Vagina (tissue), 2 donors: ENCODE results near the gene CREBBP. TPM values are rescaled to one million over a fixed set of nuclear protein-coding genes. Genes with fewer than 3 reads are reported as not detected.

Experiments
- DNase-seq, 2 donors: peaks; one replicate each; pipeline ENCODE4 v3.0.0-alpha.2; 2017; ENCODE audit errors: extremely low spot score in 2 of 2
- H3K27ac ChIP-seq: fragments of 200-600 bp; sonication (generic); one replicate; pipeline ENCODE4 v1.5.1; 2019
- H3K27me3 ChIP-seq: fragments of 200-600 bp; sonication (generic); one replicate; pipeline ENCODE4 v1.5.1; 2019
- H3K36me3 ChIP-seq, 2 donors: fragments of 200-600 bp; sonication (generic); one replicate each; pipeline ENCODE4 v1.5.1; 2017 to 2019
- H3K4me1 ChIP-seq: fragments of 200-600 bp; sonication (generic); one replicate; pipeline ENCODE4 v1.5.1; 2019
- H3K4me3 ChIP-seq, 2 donors: fragments of 200-600 bp; sonication (generic); 1 replicate in 1 of 2; 2 replicates in 1 of 2; pipeline ENCODE4 v1.5.1; 2016 to 2019
- H3K9me3 ChIP-seq: fragments of 200-600 bp; sonication (generic); one replicate; pipeline ENCODE4 v1.5.1; 2019
- CTCF ChIP-seq, 3 experiments: fragments of 450-650 bp in 2 of 3; fragments of 200-600 bp in 1 of 3; sonication (generic) in 1 of 3; IDR thresholded peaks; one replicate each; pipeline ENCODE4 v1.5.1; 2017 to 2019; ENCODE audit warnings: antibody characterized with exemption in 3 of 3, mild to moderate bottlenecking in 2 of 3, moderate library complexity in 2 of 3
- POLR2A ChIP-seq, 2 donors: fragments of 450-650 bp; IDR thresholded peaks; one replicate each; pipeline ENCODE4 v1.6.1; 2017; ENCODE audit warnings: antibody characterized with exemption in 2 of 2, mild to moderate bottlenecking in 2 of 2, moderate library complexity in 2 of 2
- POLR2AphosphoS5 ChIP-seq, 2 donors: sonication (generic); formaldehyde crosslinking; IDR thresholded peaks; one replicate each; pipeline ENCODE4 v1.9.0; 2017; ENCODE audit warnings: antibody characterized with exemption in 2 of 2, mild to moderate bottlenecking in 2 of 2, low read depth in 1 of 2; ENCODE audit not compliant: insufficient read depth in 1 of 2
- intact Hi-C: fragments of 100-400 bp; cut with DNase I; formaldehyde crosslinking; loops from one replicate; pipeline ENCODE4 v1.15.1; 2023
- total RNA-seq: library from RNA; depleted of rRNA; stranded (reverse); fragments of >200 nt; gene quantifications from one replicate; pipeline ENCODE4 v1.2.3, GENCODE V29; 2016

Gene CREBBP
- total RNA-seq, 1 donor from 2014 or later = 102 TPM

- no peak overlapping the region for H3K4me3 ChIP-seq
- H3K27ac ChIP-seq = no peak overlapping the region
- no peaks in the 10 kb centered on the region for H3K9me3 ChIP-seq
- peaks cover 44% of the 10 kb centered on the region for H3K4me1 ChIP-seq
- DNase-seq = no peak
- TF ChIP-seq POLR2A (IDR thresholded peaks at IDR 0.05) = no peak
- TF ChIP-seq CTCF (IDR thresholded peaks at IDR 0.05) = no peak
- TF ChIP-seq POLR2AphosphoS5 (IDR thresholded peaks at IDR 0.05; ENCODE audit: insufficient read depth in 1 of 2, low read depth in 1 of 2) = no peak
- no peaks in the 10 kb centered on the region for H3K27me3 ChIP-seq
- peaks cover 0 to 13% of the 10 kb centered on the region in 2 donors for H3K36me3 ChIP-seq
- intact Hi-C loops = no loop called here
Observed at GRCh38 chr16:3810818-3811217, 69.7 kb downstream of the CREBBP start.

- no peaks in the 10 kb centered on the region for H3K27me3 ChIP-seq
- no peaks in the 10 kb centered on the region for H3K9me3 ChIP-seq
- peaks cover 49% of the 10 kb centered on the region for H3K4me1 ChIP-seq
- DNase-seq = no peak
- no peak for TF ChIP-seq POLR2AphosphoS5 (IDR thresholded peaks at IDR 0.05; ENCODE audit: insufficient read depth in 1 of 2, low read depth in 1 of 2)
- TF ChIP-seq CTCF (IDR thresholded peaks at IDR 0.05) = no peak
- TF ChIP-seq POLR2A (IDR thresholded peaks at IDR 0.05) = no peak
- H3K4me3 ChIP-seq = no peak overlapping the region
- intact Hi-C loops = no loop called here
- H3K36me3 ChIP-seq = peaks cover 0 to 13% of the 10 kb centered on the region in 2 donors
- no peak overlapping the region for H3K27ac ChIP-seq
Observed at GRCh38 chr16:3810198-3810664, 70.3 kb downstream of the CREBBP start.

- H3K4me3 ChIP-seq = no peak overlapping the region
- no peak overlapping the region for H3K27ac ChIP-seq
- peaks cover 66% of the 10 kb centered on the region for H3K4me1 ChIP-seq
- H3K27me3 ChIP-seq = no peaks in the 10 kb centered on the region
- intact Hi-C loops = no loop called here
- DNase-seq = no peak
- no peaks in the 10 kb centered on the region for H3K9me3 ChIP-seq
- peaks cover 0 to 13% of the 10 kb centered on the region in 2 donors for H3K36me3 ChIP-seq
- TF ChIP-seq CTCF (IDR thresholded peaks at IDR 0.05) (no peak), POLR2AphosphoS5 (IDR thresholded peaks at IDR 0.05; ENCODE audit: insufficient read depth in 1 of 2, low read depth in 1 of 2) (no peak), POLR2A (IDR thresholded peaks at IDR 0.05) (no peak)
Observed at GRCh38 chr16:3808308-3809063, 72.0 kb downstream of the CREBBP start.

- H3K27ac ChIP-seq = no peak overlapping the region
- H3K9me3 ChIP-seq = no peaks in the 10 kb centered on the region
- peaks cover 70% of the 10 kb centered on the region for H3K4me1 ChIP-seq
- peaks cover 0 to 13% of the 10 kb centered on the region in 2 donors for H3K36me3 ChIP-seq
- DNase-seq = no peak
- no peak overlapping the region for H3K4me3 ChIP-seq
- TF ChIP-seq POLR2A (IDR thresholded peaks at IDR 0.05) (no peak), POLR2AphosphoS5 (IDR thresholded peaks at IDR 0.05; ENCODE audit: insufficient read depth in 1 of 2, low read depth in 1 of 2) (no peak), CTCF (IDR thresholded peaks at IDR 0.05) (no peak)
- H3K27me3 ChIP-seq = no peaks in the 10 kb centered on the region
- intact Hi-C loops = no loop called here
Observed at GRCh38 chr16:3807425-3808123, 72.9 kb downstream of the CREBBP start.
